RWPE1 (cell line): Measurements from ENCODE around the gene RSF1.
A peak's percentile ranks its signal among the peaks of the same experiment; 100 is the strongest.

Experiments
- CTCF ChIA-PET: fragments of 350-600 bp; sonication (Branson Sonifier 250); formaldehyde crosslinking; extraction: SDS; loops from one replicate; lab custom pipeline; 2021; lab: Yijun Ruan, JAX
- POLR2A ChIA-PET: fragments of 400-600 bp; formaldehyde crosslinking; extraction: SDS; loops from one replicate; lab custom pipeline; 2020; ENCODE audit warnings: antibody characterized with exemption; ENCODE audit not compliant: low non-redundant PET; lab: Yijun Ruan, JAX
- DNase-seq: peaks from one replicate; pipeline ENCODE4 v3.0.0; 2012; ENCODE audit warnings: low spot score
- H3K27ac ChIP-seq: fragments of 450-650 bp; 2 replicates; pipeline ENCODE4 v1.5.1; 2017
- TF ChIP-seq, protein P1 (sequence below): fragments of 450-650 bp; conservative IDR thresholded peaks from 2 replicates; pipeline ENCODE4 v1.5.1; 2017; ENCODE audit warnings: low read depth, mild to moderate bottlenecking

The RSF1 gene

GRCh38 chr11:77821349-77821851, 878 bp upstream of the RSF1 start:
- POLR2A ChIA-PET, result no interaction called here
- DNase-seq, result peak; percentile 14

DNA sequence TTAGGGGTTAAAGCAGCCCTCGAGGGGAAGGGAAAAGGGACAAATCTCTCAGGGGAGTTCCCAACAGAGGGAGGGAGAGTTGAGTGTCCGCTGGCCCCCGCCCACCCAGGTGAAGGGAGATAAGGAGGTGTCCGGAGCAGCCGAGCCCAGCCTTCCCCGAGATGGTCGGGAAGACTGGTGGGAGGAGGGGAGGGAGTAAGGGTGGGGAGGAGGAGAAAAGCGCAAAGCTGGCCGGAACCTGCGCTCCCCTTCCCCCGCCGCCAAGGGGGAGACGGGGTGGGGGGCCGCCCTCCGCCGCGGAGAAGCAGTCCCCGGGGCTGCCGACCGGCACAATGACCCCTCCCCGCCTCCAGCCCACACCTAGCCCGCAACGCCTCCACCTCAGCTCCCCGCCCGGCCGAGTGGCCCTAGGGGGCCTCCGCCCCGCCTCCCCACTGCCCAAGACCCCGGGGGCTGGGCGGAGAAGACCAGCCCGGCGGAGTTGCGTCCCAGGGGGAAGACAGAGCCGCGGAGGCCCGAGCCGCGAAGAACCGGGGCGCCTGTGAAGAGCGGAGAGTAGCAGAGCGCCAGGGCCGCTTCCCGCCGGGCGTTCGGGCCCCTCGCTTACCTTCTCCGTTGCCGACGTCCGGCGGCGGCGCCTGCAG, 479 bp downstream of the RSF1 start:
- peak; percentile 51 for DNase-seq
- CTCF ChIA-PET, result interaction anchor here (0.6 to 0.7 kb wide), 2 partner anchors 48 to 146 kb away, joined by 3 to 4 read pairs; no protein-coding TSS in a partner anchor
- peak overlapping the region; percentile 94 for H3K27ac ChIP-seq
- POLR2A ChIA-PET, result no interaction called here
- TF ChIP-seq, protein P1, sequence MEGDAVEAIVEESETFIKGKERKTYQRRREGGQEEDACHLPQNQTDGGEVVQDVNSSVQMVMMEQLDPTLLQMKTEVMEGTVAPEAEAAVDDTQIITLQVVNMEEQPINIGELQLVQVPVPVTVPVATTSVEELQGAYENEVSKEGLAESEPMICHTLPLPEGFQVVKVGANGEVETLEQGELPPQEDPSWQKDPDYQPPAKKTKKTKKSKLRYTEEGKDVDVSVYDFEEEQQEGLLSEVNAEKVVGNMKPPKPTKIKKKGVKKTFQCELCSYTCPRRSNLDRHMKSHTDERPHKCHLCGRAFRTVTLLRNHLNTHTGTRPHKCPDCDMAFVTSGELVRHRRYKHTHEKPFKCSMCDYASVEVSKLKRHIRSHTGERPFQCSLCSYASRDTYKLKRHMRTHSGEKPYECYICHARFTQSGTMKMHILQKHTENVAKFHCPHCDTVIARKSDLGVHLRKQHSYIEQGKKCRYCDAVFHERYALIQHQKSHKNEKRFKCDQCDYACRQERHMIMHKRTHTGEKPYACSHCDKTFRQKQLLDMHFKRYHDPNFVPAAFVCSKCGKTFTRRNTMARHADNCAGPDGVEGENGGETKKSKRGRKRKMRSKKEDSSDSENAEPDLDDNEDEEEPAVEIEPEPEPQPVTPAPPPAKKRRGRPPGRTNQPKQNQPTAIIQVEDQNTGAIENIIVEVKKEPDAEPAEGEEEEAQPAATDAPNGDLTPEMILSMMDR, result no peak

More at GRCh38 chr11:77821349-77821851, 878 bp upstream of the RSF1 start:
- CTCF ChIA-PET, result no interaction called here
- peak overlapping the region; percentile 94 for H3K27ac ChIP-seq
- TF ChIP-seq, protein P1, result no peak

DNA sequence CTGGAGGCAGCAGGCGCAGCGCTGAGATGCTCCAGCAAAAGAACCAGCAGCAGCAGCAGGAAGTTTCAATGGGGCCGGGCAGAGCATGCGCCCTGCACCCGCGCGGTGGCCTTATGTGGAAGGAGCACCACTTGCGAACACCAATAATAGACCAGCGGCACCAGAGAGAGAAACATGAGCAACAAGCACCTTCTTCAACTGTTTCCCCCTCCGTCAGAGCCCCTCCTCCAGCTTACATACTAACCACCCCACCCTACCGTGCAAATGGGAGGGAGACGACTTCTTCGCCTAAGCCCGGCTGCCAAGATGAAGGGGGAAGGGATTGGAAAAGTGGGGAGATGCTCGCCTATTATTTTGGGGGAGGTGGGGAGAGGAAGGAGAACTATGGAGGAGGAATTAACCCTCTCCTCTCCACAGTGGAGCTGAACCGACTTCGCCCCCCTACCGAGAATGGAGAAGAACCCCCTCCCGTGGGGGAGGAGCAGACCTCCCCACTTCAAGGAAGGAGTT, 1.1 kb downstream of the RSF1 start:
- DNase-seq, result peak; percentile 68
- CTCF ChIA-PET, result interaction anchor here (0.6 to 0.7 kb wide), 2 partner anchors 49 to 133 kb away, joined by 3 to 4 read pairs; no protein-coding TSS in a partner anchor
- TF ChIP-seq, protein P1, result no peak
- peak overlapping the region; percentile 94 for H3K27ac ChIP-seq
- POLR2A ChIA-PET, result no interaction called here

GRCh38 chr11:77815459-77815858, 5.1 kb downstream of the RSF1 start:
- no peak overlapping the region for H3K27ac ChIP-seq
- POLR2A ChIA-PET, result no interaction called here
- TF ChIP-seq, protein P1, result no peak
- CTCF ChIA-PET, result no interaction called here
- no peak for DNase-seq

GRCh38 chr11:77814848-77815247, 5.7 kb downstream of the RSF1 start:
- no peak for DNase-seq
- TF ChIP-seq, protein P1, result no peak
- ChIA-PET POLR2A (no interaction called here), CTCF (no interaction called here)
- H3K27ac ChIP-seq, result no peak overlapping the region

DNA sequence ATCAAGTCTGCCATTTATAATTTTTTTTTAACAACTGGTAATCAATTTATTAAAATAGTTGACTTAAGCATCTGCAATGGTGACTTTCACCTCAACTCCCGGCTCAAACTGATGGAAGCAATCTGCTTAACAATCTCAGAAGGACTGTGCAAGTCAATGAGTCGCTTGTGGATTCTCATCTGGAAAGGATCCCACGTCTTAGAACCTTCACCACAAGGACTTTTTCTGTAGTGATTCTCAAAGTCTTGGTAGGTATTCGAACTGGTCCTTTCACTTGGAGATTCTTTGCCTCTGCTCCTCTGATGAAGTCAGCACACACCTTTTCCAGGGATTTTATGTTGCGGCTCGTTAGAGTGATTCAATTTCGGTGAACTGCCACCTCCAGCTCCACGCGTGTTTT, 7.3 kb downstream of the RSF1 start:
- H3K27ac ChIP-seq, result no peak overlapping the region
- ChIA-PET CTCF (no interaction called here), POLR2A (no interaction called here)
- no peak for DNase-seq
- TF ChIP-seq, protein P1, result no peak
